Colon (tissue), 2 donors: ENCODE results near the gene BRME1.

ENCODE experiments used
- FAIRE-seq: peaks from 2 replicates; lab custom pipeline; 2012; peaks lifted over from hg19 to GRCh38; lab: Jason Lieb, UNC
- donor health status: control.
- donor health status: control.

Gene BRME1

DNA sequence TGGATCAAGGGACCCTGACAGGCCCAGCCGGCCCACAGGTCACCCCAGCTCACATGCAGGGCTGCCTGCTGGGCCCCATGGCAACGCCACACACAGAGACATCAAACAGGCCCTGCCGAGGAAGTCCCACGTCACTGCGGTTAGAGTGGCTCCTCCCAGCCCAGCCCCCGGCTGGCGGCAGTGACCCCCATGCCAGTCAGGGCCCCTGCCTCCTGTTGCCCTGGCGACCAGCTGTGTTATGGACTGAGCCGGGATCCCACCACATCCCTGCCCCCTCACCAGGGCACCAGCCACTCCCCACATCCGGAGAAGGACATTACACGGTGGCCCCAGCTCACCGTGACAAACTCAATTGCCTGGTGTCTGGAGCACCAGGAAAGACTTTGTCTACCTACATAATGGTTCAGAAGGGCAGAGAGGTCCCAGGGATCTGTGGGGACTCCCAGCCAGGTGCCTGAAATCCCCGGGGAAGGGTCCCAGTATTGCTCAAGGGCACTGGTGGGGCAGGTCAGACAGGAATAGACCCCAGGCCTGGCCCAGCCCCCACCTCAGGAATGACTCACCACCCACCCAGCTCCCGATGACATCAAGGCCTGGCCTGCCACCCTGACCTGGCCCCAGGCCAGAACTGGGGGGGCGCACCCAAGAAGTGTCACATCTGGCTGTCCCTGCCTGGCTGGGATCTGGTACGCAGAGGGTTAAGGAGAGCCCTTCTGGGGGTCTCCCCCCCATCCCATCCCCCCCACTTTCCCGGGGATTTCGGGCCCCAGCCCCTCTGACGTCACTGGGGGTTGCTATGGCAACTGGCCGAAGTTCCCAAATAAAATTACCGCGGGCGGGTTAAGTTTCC lies 59.1 kb downstream of the BRME1 start:
- FAIRE-seq, result no peak

DNA sequence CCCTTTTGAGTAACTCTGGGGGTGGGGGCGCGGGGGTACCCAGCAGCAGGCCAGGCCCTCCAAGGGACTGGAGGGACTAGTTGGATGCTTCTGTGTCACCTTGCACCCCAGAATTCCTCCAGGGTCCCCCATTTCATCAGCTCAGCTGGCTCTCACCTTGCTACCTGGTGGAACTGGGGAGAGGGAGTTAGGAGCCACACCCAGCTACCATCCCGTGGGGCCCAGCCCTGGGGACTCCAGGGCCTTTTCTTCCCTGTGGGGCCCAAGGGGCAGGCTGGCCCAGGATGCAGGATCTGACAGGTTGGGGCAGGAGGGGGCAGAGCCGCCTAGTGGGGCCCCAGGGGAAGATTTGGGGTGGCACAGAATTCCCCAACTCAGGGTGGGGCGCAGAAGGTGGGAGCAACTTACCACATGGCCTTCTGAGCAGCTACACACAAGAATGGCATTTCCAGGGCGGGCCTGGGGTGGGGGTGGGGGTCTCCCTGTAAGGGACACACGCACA lies 61.7 kb downstream of the BRME1 start:
- no peak for FAIRE-seq

DNA sequence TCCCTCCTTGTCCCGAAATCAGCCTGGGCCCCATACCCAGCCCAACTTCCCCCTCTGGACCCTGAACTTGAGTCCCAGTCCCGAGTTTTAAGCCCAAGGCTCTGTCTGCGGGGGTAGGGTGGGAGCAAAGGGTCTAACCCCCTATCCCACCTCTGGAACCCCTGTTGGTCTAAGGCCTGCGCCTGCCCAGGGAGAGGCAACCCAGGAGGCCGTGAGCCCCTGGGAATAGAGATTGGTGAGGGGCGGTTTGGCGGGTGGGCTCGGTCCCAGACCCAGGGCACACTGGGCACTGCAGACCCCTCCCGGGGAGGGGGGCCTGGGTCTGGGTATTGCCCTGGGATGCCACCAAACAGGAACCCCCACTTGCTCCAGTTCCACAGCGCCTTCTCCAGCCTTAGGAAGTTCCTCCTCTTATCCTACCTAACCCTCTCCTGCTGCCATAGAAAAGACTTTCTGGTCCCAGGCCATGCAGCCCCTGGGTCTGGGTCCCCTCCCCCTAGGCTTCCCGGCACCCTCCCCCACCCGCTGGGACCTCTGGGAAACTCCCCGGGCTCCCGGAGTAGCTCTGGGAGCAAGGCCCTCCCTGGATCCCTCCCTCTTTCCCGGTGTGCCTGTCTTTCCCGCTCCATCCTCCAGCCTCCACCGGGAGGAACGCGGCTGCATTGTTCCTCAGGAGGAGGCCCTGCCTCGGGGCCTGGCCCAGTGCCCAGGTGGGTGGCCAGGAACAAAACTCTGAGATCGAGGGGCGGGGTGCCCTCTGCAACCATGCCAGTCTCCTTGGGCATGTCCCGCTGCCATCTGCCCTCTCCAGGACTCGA lies 62.6 kb downstream of the BRME1 start:
- no peak for FAIRE-seq

DNA sequence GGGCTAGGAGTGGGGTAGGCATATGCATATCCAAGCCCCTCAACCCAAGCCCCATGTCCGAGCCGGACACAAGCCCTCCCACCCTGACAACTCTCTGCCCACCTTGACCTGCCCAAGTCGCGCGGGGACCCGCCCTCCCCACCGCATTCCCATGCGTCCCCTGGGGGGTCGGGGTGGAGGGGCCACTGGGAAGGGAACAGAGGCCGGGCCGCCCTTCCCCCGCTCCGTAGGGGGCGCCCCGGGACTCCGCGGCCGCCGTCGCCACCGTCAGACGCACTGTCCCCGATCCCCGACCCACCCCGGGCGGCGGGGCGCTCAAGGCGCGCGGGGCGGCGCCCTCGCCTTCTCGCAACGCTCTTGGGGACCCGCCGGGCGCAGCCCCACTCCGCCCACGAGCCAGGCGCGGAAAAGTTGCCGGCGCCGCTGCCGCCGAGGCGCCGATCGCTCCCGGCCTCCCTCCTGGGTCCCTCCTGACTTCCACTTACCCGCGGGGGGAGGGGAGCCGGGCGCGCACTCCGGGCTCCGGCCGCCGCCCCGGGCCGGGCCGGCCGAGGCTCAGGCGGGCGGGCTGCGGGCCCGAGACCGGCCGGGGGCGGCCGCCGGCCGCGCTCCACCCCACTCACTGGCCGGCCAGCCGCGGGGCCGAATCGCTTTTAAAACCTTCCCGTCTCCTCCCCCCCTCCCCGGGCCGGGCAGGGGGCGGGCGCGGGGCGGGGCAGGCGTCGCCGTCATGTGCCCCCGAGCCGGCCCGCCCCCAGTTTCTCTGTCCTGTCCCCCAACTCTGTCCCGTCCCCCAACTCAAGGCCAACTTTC lies 63.4 kb downstream of the BRME1 start:
- no peak for FAIRE-seq

DNA sequence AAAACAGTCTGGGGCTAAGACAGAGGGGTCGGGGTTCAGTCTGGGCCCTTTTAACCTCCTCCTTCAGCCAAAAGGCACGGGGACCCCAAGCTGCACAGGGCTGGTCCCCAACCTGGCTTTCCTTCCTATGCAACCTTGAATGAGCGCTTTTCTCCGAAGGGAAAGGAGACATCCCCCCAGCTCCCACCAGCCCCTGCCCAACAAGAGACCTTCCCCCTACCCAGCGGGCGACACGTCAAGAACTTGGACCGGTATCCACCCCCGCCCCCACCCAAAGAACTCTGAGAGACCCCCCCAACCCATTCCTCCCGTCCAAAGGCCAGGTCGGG lies 64.0 kb downstream of the BRME1 start:
- no peak for FAIRE-seq

DNA sequence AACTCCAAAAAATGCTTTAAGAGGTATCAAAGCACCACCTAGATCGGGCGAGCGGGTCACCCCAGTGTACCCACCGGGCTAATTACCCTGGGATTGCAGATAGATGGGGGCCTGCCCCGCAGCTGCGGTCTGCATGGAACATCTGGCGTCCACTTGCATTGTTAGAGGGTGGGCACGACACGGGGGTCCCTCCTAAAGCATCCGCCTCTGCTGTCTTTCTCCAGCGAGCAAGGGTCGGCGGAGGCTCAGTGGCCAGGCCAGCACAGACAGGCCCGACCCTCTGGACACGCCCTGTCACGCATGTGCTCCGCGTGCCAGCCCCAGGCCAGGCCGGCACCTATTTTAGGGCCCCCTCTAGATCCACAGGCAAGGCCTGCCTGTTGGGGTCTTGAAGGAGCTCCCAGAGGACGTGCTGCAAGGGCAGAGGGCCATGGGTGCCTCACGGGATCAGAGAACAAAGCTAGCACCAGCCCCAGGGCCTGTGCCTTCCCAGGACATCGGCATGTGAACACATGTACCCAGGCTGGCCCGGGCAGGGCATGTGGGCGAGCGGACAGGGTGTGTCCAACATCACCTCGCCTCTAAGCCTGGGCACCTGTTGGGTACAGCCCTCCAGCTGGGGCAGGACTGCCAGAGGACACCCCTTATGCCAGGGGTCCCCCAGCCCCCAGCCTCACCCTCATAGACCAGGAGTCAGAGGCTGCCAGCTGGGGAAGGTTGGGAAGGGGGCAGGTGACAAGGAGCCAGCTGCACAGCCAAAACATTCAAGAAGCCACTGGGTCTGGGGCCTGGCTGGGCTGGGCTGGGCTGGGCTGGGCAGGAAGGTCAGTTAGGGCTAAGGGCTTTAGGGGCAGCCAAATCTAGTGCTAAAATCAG lies 64.6 kb downstream of the BRME1 start:
- no peak for FAIRE-seq

DNA sequence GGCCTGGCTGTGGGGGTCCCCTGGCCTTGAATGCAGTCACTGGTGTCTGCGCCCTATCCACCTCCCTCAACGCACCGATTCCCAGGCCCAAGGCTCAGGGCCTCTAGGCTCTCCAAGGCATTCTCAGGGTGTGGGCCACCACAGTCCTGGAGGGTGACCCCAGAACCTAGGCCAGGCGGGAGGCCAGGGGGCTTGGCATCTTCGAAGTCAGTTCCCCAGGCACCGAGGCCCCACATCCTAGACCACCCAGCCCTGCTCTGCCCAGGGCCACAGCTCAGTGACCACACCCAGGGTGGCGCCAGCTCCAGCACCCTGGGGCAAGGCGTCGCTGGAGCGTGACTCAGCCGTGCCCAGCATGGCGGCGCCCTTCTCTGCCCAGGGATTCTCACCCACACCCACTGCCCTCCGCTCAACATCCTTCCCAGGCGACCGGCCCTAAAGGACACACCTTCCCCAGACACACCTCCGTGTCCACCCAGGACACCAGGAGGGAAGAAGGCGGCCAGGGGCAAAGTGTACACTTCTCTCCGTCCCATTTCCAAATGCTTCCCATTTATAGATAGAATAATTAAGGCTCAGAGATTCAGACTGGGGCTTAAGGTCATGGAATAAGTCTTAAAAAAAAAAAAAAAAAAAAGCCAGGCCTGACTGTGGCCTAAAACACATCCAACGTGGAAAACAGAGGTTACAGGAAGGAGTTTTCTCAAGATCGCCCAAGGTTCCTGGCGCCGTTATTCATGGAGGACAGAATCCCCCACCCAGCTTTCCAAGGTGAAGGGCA lies 65.4 kb downstream of the BRME1 start:
- no peak for FAIRE-seq

DNA sequence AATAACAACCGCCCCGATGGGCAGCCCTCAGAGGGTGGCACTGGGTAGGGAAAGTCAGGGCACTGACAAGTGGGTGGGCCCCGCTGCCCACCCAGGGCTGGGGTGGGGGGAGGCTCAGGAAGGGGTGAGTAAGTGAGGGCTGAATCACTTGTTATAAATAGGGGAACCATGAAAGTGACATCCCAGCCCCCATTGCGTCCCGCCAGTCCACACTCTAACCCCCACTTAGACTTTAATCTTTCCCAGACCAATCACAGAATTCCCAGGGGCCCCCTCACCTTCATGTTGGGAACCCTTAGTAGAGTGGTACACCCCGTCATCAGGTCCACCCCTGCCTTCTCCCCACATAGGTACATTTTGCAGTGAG lies 66.0 kb downstream of the BRME1 start:
- FAIRE-seq, result no peak

DNA sequence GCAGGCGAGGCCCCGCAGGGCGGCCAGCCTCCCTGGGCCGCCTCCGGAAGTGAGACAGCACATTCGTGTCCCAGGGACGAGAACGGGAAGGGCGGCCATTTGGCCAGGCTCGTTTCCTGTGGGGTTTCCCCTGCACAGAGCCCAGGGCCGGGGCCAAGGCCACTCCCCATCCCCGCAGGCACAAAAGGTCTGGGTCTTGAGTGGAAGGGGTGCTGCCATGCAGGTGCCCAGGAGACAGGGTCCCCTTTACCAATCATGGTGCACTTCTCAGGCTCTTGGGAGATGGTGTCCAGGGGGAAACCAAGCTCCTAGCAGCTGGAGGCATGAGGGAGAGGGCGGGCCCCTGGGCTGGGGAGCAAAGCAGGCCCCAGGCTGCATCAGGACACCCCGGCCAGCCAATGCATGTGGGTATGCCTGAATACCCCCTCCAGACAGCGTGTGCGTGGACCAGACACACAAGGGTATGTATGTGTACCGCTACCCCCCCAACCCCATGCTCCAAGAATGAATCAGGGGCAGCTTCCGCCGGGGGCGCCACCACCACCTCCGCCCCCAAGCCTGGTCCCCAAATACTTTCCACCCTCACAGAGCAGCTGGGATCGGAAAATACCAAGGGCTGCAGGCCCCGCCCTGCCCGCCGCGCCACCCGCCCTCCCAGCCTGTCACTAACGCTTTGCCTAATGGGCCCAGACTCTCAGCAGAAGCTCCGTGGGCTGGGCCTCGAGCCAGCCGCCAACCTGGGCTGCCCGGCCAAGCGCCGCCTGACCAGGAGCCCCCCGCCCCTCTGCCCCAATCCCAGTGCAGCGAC lies 66.6 kb downstream of the BRME1 start:
- no peak for FAIRE-seq

DNA sequence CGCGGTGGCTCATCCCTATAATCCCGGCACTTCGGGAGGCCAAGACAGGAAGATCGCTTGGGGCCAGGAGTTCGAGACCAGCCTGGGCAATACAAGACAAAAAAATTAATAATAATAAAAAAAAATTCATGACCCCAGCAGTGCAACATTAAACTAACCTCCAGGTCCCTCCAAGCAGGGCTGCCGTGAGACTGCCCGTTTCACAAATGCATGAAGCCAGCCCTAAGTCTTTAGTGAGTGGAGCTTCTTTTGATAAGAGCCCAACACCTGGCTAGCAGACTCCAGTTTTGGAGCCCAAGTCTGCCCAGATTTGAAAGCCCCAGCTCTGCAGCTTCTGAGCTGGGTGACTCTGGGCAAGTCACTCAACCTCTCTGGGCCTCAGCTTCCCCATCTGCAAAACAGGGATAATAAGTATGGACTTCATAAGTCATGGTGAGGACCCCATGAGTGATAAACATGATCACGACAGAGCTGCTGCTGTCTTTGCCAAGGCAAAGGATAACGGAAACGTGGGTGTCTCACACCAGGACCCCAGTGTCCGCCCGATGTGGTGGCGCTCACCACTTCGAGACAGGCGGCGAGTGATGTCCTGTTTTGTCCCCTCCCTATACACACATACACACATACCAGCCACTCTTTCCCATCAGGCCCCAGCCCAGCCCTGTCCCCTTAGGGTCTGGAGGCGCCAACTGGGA lies 67.3 kb downstream of the BRME1 start:
- no peak for FAIRE-seq

DNA sequence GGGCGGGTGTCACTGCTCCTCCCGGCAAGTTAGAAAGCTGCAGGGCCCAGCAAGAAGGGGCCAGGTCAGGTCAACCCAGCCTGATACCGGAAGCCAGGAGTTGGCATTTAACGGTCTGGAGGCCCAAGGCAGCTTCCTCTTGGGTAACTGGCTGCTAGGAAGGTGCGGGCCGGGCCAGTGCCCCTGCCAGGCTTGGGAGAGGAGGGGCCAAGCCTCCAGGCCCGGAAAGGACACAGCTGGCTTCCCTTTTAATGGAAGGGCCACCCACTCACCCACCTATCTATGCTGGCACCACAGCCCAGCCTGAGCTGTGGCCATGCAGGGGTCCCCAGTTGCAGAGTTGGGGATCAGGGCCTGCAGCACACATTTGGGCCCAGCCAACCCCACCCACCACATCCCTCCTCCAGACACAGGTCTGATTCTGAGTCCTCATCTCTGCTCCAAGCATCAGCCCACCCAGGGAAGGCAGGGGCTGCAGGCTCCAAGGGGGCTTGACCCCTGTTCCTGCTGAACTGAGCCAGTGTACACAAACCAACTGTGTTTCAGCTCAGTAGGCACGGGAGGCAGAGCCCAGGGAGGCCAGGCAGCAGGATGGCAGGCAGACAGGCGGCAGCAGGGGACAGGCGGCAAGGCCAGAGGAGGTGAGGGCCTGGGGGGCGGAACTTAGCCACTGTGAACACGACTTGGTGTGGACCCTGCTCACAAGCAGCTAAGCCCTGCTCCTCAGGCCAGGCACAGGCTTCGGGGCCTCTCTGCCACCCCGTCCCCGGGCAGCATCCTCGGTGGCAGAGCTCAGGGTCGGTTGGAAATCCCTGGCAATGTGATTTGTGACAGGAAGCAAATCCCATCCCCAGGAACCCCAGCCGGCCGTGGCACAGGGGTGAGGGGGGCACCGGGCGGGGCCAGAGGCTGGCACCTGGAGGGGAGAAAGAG lies 69.9 kb downstream of the BRME1 start:
- no peak for FAIRE-seq

DNA sequence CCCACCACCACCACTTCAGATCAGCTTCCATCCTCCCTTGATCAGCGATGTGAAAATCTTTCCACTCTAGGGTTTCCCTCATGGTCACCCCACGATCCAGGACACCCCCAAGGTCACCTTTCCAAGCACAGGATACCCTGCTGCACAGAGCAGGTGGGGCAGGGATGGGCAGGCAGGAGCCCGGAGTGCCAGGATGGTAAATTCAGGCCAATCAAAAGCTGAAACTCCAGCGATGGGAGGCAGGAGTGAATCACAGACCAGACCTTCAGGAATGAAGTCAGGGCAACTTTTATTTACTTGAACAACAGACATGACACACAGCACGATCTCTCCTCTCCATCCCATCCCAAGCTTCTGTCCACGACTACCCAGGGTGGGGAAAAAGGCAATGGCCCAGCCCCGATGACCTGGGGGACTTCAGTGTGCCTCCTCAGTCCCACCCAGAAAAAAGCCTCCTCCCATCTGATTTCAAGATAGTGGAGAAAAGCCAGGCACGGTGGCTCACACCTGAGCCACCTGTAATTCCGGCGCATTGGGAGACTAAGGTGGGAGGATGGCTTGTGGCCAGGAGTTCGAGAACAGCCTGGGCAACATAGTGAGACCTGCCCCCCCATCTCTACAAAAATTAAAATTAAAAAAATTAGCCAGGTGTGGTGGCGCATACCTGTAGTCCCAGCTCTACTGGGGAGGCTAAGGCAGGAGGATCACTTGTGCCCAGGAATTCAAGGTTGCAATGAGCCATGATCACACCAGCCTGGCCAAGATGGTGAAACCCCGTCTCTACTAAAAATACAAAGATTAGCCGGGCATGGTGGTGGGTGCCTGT lies 71.5 kb downstream of the BRME1 start:
- no peak for FAIRE-seq

DNA sequence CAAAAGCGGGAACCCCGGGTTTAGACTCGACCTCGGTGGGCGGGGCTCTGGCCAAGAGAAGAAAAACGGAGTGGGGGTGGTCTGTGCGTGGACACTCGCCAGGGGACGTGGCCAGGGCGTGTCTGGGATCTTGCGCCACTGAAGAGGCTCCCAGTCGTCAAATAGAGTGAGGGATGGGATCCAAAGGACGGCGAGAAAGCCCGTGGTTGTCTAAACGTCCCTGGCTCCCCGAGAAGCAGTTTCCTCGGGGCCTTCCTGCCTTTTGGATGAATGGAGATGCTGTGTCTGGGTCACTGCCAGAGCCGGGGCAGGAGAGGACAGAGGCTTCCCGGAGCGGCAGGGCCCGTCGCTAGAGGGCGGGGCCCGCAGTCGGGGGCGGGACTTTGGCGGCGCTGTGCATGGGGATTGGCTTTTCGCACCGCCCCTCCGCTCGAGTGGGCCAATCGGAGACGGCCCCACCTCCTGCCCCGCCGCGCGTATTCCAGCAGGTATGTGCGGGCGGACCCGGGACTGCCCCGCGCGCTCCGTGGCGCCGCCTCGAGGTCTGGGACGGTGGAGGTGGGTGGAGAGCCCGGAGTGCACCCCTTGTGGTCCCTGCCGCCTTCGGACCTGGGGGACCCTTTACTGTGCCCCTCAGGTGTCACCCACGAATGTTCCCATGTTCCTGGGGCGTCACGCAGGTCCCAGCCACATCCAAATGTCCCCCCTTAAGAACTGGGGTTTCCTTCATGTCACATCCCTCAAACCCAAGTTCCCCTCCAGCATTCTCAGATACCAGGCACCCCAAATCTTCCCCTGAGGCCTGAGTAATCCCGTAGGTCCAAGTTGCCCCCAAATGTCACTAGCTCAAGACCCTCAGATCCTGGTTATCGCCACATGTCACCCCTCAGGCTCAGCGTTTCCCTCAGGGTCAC lies 72.3 kb downstream of the BRME1 start:
- FAIRE-seq, result no peak
